HCT116 (cell line): Measurements from ENCODE around the gene PARM1. TPM values are rescaled to one million over a fixed set of nuclear protein-coding genes. Genes with fewer than 3 reads are reported as not detected.

ENCODE experiments used
- ATAC-seq: fragments of 200-7000 bp; cut with Tn5 transposase; 2 replicates; pipeline ENCODE4 v1.9.1; 2020; ENCODE audit warnings: mild to moderate bottlenecking, moderate library complexity
- BruUV-seq: library from RNA; stranded (reverse); fragments of 400-500 nt; replicated peaks from 2 replicates; lab custom pipeline; 2021; lab: Mats Ljungman, UMichigan
- CTCF ChIA-PET: fragments of 300-600 bp; sonication (Branson Sonifier 250); formaldehyde crosslinking; loops from one replicate; lab custom pipeline; 2021; ENCODE audit warnings: antibody characterized with exemption; lab: Charles Lee
- POLR2A ChIA-PET: fragments of 300-600, 350-600 bp; sonication (Branson Sonifier 250); formaldehyde crosslinking; loops from one replicate; lab custom pipeline; 2021; ENCODE audit warnings: antibody characterized with exemption; lab: Charles Lee
- RAD21 ChIA-PET, 2 experiments: fragments of 300-600 bp; sonication (Branson Sonifier 250); formaldehyde crosslinking; loops; one replicate each; lab custom pipeline; 2023; ENCODE audit warnings: low total read pairs in 2 of 2; ENCODE audit not compliant: uncharacterized antibody in 2 of 2, unreplicated experiment in 2 of 2, low non-redundant PET in 1 of 2; lab: Charles Lee
- DNase-seq: peaks from one replicate; pipeline ENCODE4 v3.0.0-alpha.2; 2010; ENCODE audit warnings: low read depth, low spot score
- H2AFZ ChIP-seq: fragments of 200-600 bp; shearing (Covaris generic), sonication (generic); 2 replicates; pipeline ENCODE4 v1.6.1; 2017; ENCODE audit warnings: low read depth, mixed run types, mixed read lengths, antibody characterized with exemption, low read length; ENCODE audit not compliant: poor library complexity, severe bottlenecking
- H3K27ac ChIP-seq: 2 replicates; pipeline ENCODE4 v1.5.1; 2012; ENCODE audit warnings: low read depth, low read length
- H3K27me3 ChIP-seq: fragments of 200-600 bp; sonication (generic); 2 replicates; pipeline ENCODE4 v1.6.1; 2016; ENCODE audit warnings: mixed run types, low read length, mixed read lengths; ENCODE audit not compliant: insufficient read depth
- H3K36me3 ChIP-seq, 2 experiments: fragments of 200-500 bp in 1 of 2; fragments of 200-600 bp in 1 of 2; sonication (Bioruptor generic) in 1 of 2; sonication (generic) in 1 of 2; 2 replicates each; pipeline versions ENCODE4 v1.5.1 to v1.6.1; 2014 to 2016; ENCODE audit warnings: low read length in 2 of 2, inconsistent platforms in 1 of 2, mixed read lengths in 1 of 2, mixed run types in 1 of 2; ENCODE audit not compliant: insufficient read depth in 2 of 2, control insufficient read depth in 1 of 2
- H3K4me1 ChIP-seq, 2 experiments: fragments of 200-600 bp in 1 of 2; sonication (generic) in 1 of 2; 2 replicates each; pipeline versions ENCODE4 v1.5.1 to v1.6.1; 2012 to 2017; ENCODE audit warnings: low read length in 2 of 2, inconsistent platforms in 1 of 2, mild to moderate bottlenecking in 1 of 2, mixed read lengths in 1 of 2, mixed run types in 1 of 2, moderate library complexity in 1 of 2; ENCODE audit not compliant: insufficient read depth in 2 of 2, control insufficient read depth in 1 of 2
- H3K4me2 ChIP-seq: fragments of 200-600 bp; sonication (generic); 2 replicates; pipeline ENCODE4 v1.6.1; 2017; ENCODE audit warnings: mixed run types, low read length, mixed read lengths
- H3K4me3 ChIP-seq, 2 experiments: fragments of 200-600 bp in 1 of 2; sonication (generic) in 1 of 2; replicated peaks in 1 of 2; 2 replicates each; pipeline ENCODE4 v1.5.1; 2011 to 2016; ENCODE audit warnings: low read length in 2 of 2, control low read depth in 1 of 2, low read depth in 1 of 2, mild to moderate bottlenecking in 1 of 2, mixed read lengths in 1 of 2, mixed run types in 1 of 2
- H3K79me2 ChIP-seq: fragments of 200-600 bp; sonication (generic); 2 replicates; pipeline ENCODE4 v1.6.1; 2017; ENCODE audit warnings: mild to moderate bottlenecking, mixed run types, low read length, moderate library complexity, mixed read lengths; ENCODE audit not compliant: insufficient read depth
- H3K9ac ChIP-seq: fragments of 200-600 bp; sonication (generic); 2 replicates; pipeline ENCODE4 v1.6.1; 2016; ENCODE audit warnings: low read length, mixed read lengths
- H3K9me2 ChIP-seq: fragments of 200-600 bp; sonication (generic), shearing (Covaris generic); 2 replicates; pipeline ENCODE4 v1.6.1; 2017; ENCODE audit warnings: mixed run types, mild to moderate bottlenecking, moderate library complexity; ENCODE audit not compliant: insufficient read depth
- H3K9me3 ChIP-seq, 2 experiments: fragments of 200-500 bp in 1 of 2; fragments of 200-600 bp in 1 of 2; sonication (Bioruptor generic) in 1 of 2; sonication (generic) in 1 of 2; 2 replicates each; pipeline ENCODE4 v1.6.1; 2014 to 2017; ENCODE audit warnings: low read length in 2 of 2, mixed read lengths in 2 of 2, inconsistent platforms in 1 of 2, low read depth in 1 of 2, mild to moderate bottlenecking in 1 of 2, mixed run types in 1 of 2, moderate library complexity in 1 of 2; ENCODE audit not compliant: control insufficient read depth in 1 of 2, insufficient read depth in 1 of 2
- H4K20me1 ChIP-seq: fragments of 200-600 bp; sonication (generic), shearing (Covaris generic); 2 replicates; pipeline ENCODE4 v1.6.1; 2017; ENCODE audit warnings: mixed run types, mild to moderate bottlenecking, moderate library complexity; ENCODE audit not compliant: insufficient read depth
- CBX3 ChIP-seq: IDR thresholded peaks from 2 replicates; pipeline ENCODE4 v1.6.1; 2012; ENCODE audit warnings: low read depth
- CTCF ChIP-seq, 3 experiments: fragments of 200-600 bp in 1 of 3; sonication (generic) in 1 of 3; IDR thresholded peaks in 2 of 3; conservative IDR thresholded peaks in 1 of 3; 2 replicates each; pipeline ENCODE4 v1.5.1; 2012 to 2017; ENCODE audit warnings: low read depth in 2 of 3, low read length in 2 of 3, antibody characterized with exemption in 1 of 3, borderline replicate concordance in 1 of 3, control low read depth in 1 of 3, mild to moderate bottlenecking in 1 of 3, mixed read lengths in 1 of 3, mixed run types in 1 of 3, moderate library complexity in 1 of 3; ENCODE audit not compliant: insufficient read depth in 1 of 3
- EGR1 ChIP-seq: IDR thresholded peaks from 2 replicates; pipeline ENCODE4 v1.6.1; 2012; ENCODE audit warnings: low read depth
- ELF1 ChIP-seq: IDR thresholded peaks from 2 replicates; pipeline ENCODE4 v1.6.1; 2012; ENCODE audit warnings: low read depth, borderline replicate concordance
- EZH2 ChIP-seq: fragments of 200-600 bp; sonication (generic); IDR thresholded peaks from 2 replicates; pipeline ENCODE4 v1.6.1; 2017; ENCODE audit warnings: antibody characterized with exemption, mixed run types
- EZH2phosphoT487 ChIP-seq: fragments of 200-600 bp; IDR thresholded peaks from 2 replicates; pipeline ENCODE4 v1.6.1; 2018; ENCODE audit warnings: antibody characterized with exemption, borderline replicate concordance
- FOSL1 ChIP-seq: IDR thresholded peaks from 2 replicates; pipeline ENCODE4 v1.6.1; 2012; ENCODE audit warnings: low read depth
- JUND ChIP-seq: IDR thresholded peaks from 2 replicates; pipeline ENCODE4 v1.6.1; 2012
- POLR2A ChIP-seq: IDR thresholded peaks from 2 replicates; pipeline ENCODE4 v1.7.0; 2011; ENCODE audit warnings: borderline replicate concordance; ENCODE audit not compliant: insufficient read depth, insufficient read length; ENCODE audit errors: extremely low read depth
- POLR2AphosphoS5 ChIP-seq: IDR thresholded peaks from 2 replicates; pipeline ENCODE4 v1.6.1; 2011; ENCODE audit warnings: mild to moderate bottlenecking, low read depth, low read length, moderate library complexity
- RAD21 ChIP-seq: IDR thresholded peaks from 2 replicates; pipeline ENCODE4 v1.6.1; 2012; ENCODE audit warnings: low read depth, mild to moderate bottlenecking
- SIN3A ChIP-seq: IDR thresholded peaks from 2 replicates; pipeline ENCODE4 v1.6.1; 2012; ENCODE audit warnings: low read depth
- SP1 ChIP-seq: IDR thresholded peaks from 2 replicates; pipeline ENCODE4 v1.6.1; 2012; ENCODE audit warnings: low read depth
- SRF ChIP-seq: IDR thresholded peaks from 2 replicates; pipeline ENCODE4 v1.6.1; 2012; ENCODE audit warnings: low read depth
- TCF7L2 ChIP-seq: IDR thresholded peaks from 2 replicates; pipeline ENCODE4 v1.7.0; 2011; ENCODE audit warnings: borderline replicate concordance, inconsistent platforms; ENCODE audit not compliant: insufficient read depth, insufficient read length; ENCODE audit errors: extremely low read depth
- YY1 ChIP-seq: IDR thresholded peaks from 2 replicates; pipeline ENCODE4 v1.6.1; 2011; ENCODE audit warnings: low read length, low read depth, moderate library complexity, mild to moderate bottlenecking; ENCODE audit not compliant: insufficient replicate concordance; ENCODE audit errors: extremely low read depth
- ZFX ChIP-seq: fragments of 450-650 bp; IDR thresholded peaks from 2 replicates; pipeline ENCODE4 v1.6.1; 2017
- ZNF274 ChIP-seq: fragments of 200-500 bp; sonication (Bioruptor generic); IDR thresholded peaks from 2 replicates; pipeline ENCODE4 v1.6.1; 2014; ENCODE audit warnings: mild to moderate bottlenecking, low read depth, low read length, inconsistent platforms
- intact Hi-C: fragments of 100-400 bp; cut with micrococcal nuclease; formaldehyde crosslinking; loops from 2 replicates; pipeline ENCODE4 v1.10.0; 2022
- total RNA-seq: library from RNA; stranded (reverse); gene quantifications from one replicate; pipeline ENCODE4 v1.2.1, GENCODE V29; 2021; ENCODE audit not compliant: unreplicated experiment
- TF ChIP-seq, protein P1 (sequence below): IDR thresholded peaks from 2 replicates; pipeline ENCODE4 v1.6.1; 2012
- TF ChIP-seq, protein P2 (sequence below): IDR thresholded peaks from 2 replicates; pipeline ENCODE4 v1.6.1; 2012; ENCODE audit warnings: low read depth

Gene PARM1
- total RNA-seq, 1 experiment from 2014 or later: 11.7 TPM

DNA sequence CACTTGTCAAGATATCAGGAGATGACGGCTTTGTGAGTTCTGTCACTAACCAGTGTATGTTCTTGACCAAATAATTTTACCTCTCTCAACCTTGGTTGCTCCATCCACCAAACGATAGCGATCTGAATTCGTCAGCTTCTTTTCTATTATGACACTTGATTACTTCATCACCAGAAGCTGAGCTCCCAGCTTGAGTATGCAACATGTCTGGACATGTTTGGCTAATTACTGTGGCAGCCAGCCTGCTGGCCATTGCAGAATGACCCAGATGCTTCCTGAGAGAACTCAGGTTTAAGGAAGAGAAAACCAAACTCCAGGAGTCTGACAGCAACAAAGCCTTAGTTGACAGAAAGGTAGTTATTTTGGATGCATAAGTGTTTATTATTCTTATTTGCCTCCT, 46.4 kb upstream of the PARM1 start:
- Histone ChIP-seq H3K27me3 (no peaks in the 10 kb centered on the region), H3K27ac (no peak overlapping the region), H3K4me1 (no peaks in the 10 kb centered on the region), H4K20me1 (no peaks in the 10 kb centered on the region), H3K36me3 (no peaks in the 10 kb centered on the region), H3K9ac (no peak overlapping the region), H3K9me3 (no peaks in the 10 kb centered on the region), H3K79me2 (no peaks in the 10 kb centered on the region), H3K4me3 (no peak overlapping the region), H3K9me2 (no peaks in the 10 kb centered on the region), H3K4me2 (no peak overlapping the region), H2AFZ (no peak overlapping the region)
- ChIA-PET POLR2A (no interaction called here), CTCF (no interaction called here), RAD21 (no interaction called here)
- no peak for TF ChIP-seq JUND
- no peak for TF ChIP-seq ZNF274
- no peak for TF ChIP-seq EZH2phosphoT487
- no peak for TF ChIP-seq CBX3
- no peak for TF ChIP-seq YY1
- no peak for TF ChIP-seq SRF
- no peak for TF ChIP-seq SP1
- TF ChIP-seq SIN3A: no peak
- TF ChIP-seq ELF1: no peak
- no peak for TF ChIP-seq POLR2A
- TF ChIP-seq, protein P1, sequence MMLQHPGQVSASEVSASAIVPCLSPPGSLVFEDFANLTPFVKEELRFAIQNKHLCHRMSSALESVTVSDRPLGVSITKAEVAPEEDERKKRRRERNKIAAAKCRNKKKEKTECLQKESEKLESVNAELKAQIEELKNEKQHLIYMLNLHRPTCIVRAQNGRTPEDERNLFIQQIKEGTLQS: no peak
- no peak for TF ChIP-seq TCF7L2
- no peak for TF ChIP-seq ZFX
- TF ChIP-seq FOSL1: no peak
- no peak for TF ChIP-seq CTCF (IDR thresholded peaks at IDR 0.05 in 2 of 3, conservative IDR thresholded peaks at IDR 0.05 in 1 of 3; ENCODE audit: borderline replicate concordance in 1 of 3, insufficient read depth in 1 of 3, low read depth in 2 of 3, low read length in 2 of 3)
- TF ChIP-seq EZH2: no peak
- TF ChIP-seq RAD21: no peak
- no peak for TF ChIP-seq EGR1
- TF ChIP-seq, protein P2, sequence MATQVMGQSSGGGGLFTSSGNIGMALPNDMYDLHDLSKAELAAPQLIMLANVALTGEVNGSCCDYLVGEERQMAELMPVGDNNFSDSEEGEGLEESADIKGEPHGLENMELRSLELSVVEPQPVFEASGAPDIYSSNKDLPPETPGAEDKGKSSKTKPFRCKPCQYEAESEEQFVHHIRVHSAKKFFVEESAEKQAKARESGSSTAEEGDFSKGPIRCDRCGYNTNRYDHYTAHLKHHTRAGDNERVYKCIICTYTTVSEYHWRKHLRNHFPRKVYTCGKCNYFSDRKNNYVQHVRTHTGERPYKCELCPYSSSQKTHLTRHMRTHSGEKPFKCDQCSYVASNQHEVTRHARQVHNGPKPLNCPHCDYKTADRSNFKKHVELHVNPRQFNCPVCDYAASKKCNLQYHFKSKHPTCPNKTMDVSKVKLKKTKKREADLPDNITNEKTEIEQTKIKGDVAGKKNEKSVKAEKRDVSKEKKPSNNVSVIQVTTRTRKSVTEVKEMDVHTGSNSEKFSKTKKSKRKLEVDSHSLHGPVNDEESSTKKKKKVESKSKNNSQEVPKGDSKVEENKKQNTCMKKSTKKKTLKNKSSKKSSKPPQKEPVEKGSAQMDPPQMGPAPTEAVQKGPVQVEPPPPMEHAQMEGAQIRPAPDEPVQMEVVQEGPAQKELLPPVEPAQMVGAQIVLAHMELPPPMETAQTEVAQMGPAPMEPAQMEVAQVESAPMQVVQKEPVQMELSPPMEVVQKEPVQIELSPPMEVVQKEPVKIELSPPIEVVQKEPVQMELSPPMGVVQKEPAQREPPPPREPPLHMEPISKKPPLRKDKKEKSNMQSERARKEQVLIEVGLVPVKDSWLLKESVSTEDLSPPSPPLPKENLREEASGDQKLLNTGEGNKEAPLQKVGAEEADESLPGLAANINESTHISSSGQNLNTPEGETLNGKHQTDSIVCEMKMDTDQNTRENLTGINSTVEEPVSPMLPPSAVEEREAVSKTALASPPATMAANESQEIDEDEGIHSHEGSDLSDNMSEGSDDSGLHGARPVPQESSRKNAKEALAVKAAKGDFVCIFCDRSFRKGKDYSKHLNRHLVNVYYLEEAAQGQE: no peak
- no peak for TF ChIP-seq POLR2AphosphoS5
- ATAC-seq (no peak), DNase-seq (no peak)
- BruUV-seq: no TSS peak
- intact Hi-C loops: no loop called here
